ENCODE measurements around the gene GPR31.
"Not testable (repeated sequence)": the region's sequence is repeated elsewhere in the genome, so short reads cannot be mapped to it uniquely, and the experiment has no call there.

- not testable (repeated sequence) for TF ChIP-seq CTCF (IDR thresholded peaks at IDR 0.05); ZFX (IDR thresholded peaks at IDR 0.05; ENCODE audit: borderline replicate concordance)
Observed at GRCh38 chr6:167195941-167196610, 38.3 kb upstream of the GPR31 start.

All from 22Rv1 (cell line).